Neuronal stem cell (in vitro differentiated cells): ENCODE data around the gene BMF.
A peak's percentile ranks its signal among the peaks of the same experiment; 100 is the strongest.

Experiments used
- DNase-seq: peaks from one replicate; pipeline ENCODE4 v3.0.0-alpha.2; 2013; ENCODE audit warnings: low spot score
- H2AFZ ChIP-seq: one replicate; pipeline ENCODE4 v1.6.1; 2013; ENCODE audit warnings: mild to moderate bottlenecking, low read length, inconsistent platforms
- H2AK5ac ChIP-seq: 2 replicates; pipeline ENCODE4 v1.6.1; 2013; ENCODE audit warnings: low read depth, mild to moderate bottlenecking, inconsistent platforms, low read length, moderate library complexity, mixed read lengths
- H2BK120ac ChIP-seq: 2 replicates; pipeline ENCODE4 v1.6.1; 2013; ENCODE audit warnings: low read depth, mild to moderate bottlenecking, inconsistent platforms, low read length, moderate library complexity, mixed read lengths
- H2BK12ac ChIP-seq: one replicate; pipeline ENCODE4 v1.6.1; 2013; ENCODE audit warnings: low read length, inconsistent platforms
- H2BK15ac ChIP-seq: 2 replicates; pipeline ENCODE4 v1.6.1; 2013; ENCODE audit warnings: mild to moderate bottlenecking, low read length, inconsistent platforms, mixed read lengths
- H2BK5ac ChIP-seq: one replicate; pipeline ENCODE4 v1.6.1; 2013; ENCODE audit warnings: inconsistent platforms, mild to moderate bottlenecking, low read length, moderate library complexity
- H3K14ac ChIP-seq: one replicate; pipeline ENCODE4 v1.6.1; 2013; ENCODE audit warnings: low read length, inconsistent platforms
- H3K18ac ChIP-seq: 2 replicates; pipeline ENCODE4 v1.6.1; 2013; ENCODE audit warnings: low read length, inconsistent platforms
- H3K23ac ChIP-seq: 2 replicates; pipeline ENCODE4 v1.6.1; 2013; ENCODE audit warnings: low read depth, mild to moderate bottlenecking, mixed read lengths, low read length, inconsistent platforms; ENCODE audit not compliant: poor library complexity
- H3K27ac ChIP-seq: replicated peaks from 3 replicates; pipeline ENCODE4 v1.5.1; 2013; ENCODE audit warnings: low read length, inconsistent platforms
- H3K27me3 ChIP-seq, 3 experiments: 2 replicates each; pipeline ENCODE4 v1.6.1; 2013; ENCODE audit warnings: low read length in 3 of 3, mild to moderate bottlenecking in 2 of 3, inconsistent platforms in 1 of 3, low read depth in 1 of 3, mixed read lengths in 1 of 3, moderate library complexity in 1 of 3; ENCODE audit not compliant: control insufficient read depth in 3 of 3, insufficient read depth in 3 of 3
- H3K36me3 ChIP-seq, 2 donors: replicated peaks in 1 of 2; 2 replicates each; pipeline ENCODE4 v1.6.1; 2013; ENCODE audit warnings: low read length in 2 of 2; ENCODE audit not compliant: control insufficient read depth in 2 of 2, insufficient read depth in 2 of 2
- H3K4ac ChIP-seq: 2 replicates; pipeline ENCODE4 v1.6.1; 2013; ENCODE audit warnings: inconsistent platforms, mild to moderate bottlenecking, low read length, moderate library complexity
- H3K4me1 ChIP-seq, 2 donors: 1 replicate in 1 of 2; 2 replicates in 1 of 2; pipeline ENCODE4 v1.6.1; 2013; ENCODE audit warnings: low read length in 2 of 2, low read depth in 1 of 2; ENCODE audit not compliant: control insufficient read depth in 2 of 2, insufficient read depth in 1 of 2
- H3K4me2 ChIP-seq: one replicate; pipeline ENCODE4 v1.6.1; 2013; ENCODE audit warnings: mild to moderate bottlenecking, low read length, inconsistent platforms; ENCODE audit not compliant: insufficient read depth, poor library complexity, severe bottlenecking
- H3K4me3 ChIP-seq, 2 donors: 2 replicates each; pipeline ENCODE4 v1.5.1; 2013; ENCODE audit warnings: low read length in 2 of 2, mild to moderate bottlenecking in 2 of 2, inconsistent platforms in 1 of 2, moderate library complexity in 1 of 2
- H3K79me1 ChIP-seq: one replicate; pipeline ENCODE4 v1.6.1; 2013; ENCODE audit warnings: low read depth, mild to moderate bottlenecking, inconsistent platforms, low read length, moderate library complexity
- H3K9ac ChIP-seq: one replicate; pipeline ENCODE4 v1.6.1; 2013; ENCODE audit warnings: mild to moderate bottlenecking, low read depth, low read length, inconsistent platforms; ENCODE audit not compliant: poor library complexity
- H3K9me3 ChIP-seq, 2 donors: replicated peaks in 1 of 2; 2 replicates each; pipeline versions ENCODE3 to v1.6.1; 2013; ENCODE audit warnings: low read length in 2 of 2, mild to moderate bottlenecking in 2 of 2, inconsistent platforms in 1 of 2, low read depth in 1 of 2, mixed read lengths in 1 of 2, moderate library complexity in 1 of 2; ENCODE audit not compliant: control insufficient read depth in 2 of 2, insufficient read depth in 1 of 2
- H4K8ac ChIP-seq: one replicate; pipeline ENCODE4 v1.6.1; 2013; ENCODE audit warnings: low read depth, mild to moderate bottlenecking, inconsistent platforms, low read length, moderate library complexity
- H4K91ac ChIP-seq: one replicate; pipeline ENCODE4 v1.6.1; 2013; ENCODE audit warnings: low read length, low read depth, mild to moderate bottlenecking, inconsistent platforms; ENCODE audit not compliant: poor library complexity
- WGBS, 2 donors: extraction: QIAGEN DNeasy Blood & Tissue Kit; methylation state at CpG; one replicate each; pipeline ENCODE4 v1.1.7; 2013; ENCODE audit warnings: missing lambda C conversion rate in 2 of 2, mixed read lengths in 1 of 2; ENCODE audit not compliant: insufficient read length in 2 of 2, insufficient replicate concordance in 1 of 2; ENCODE audit errors: extremely low coverage in 2 of 2; 5-methylcytosine and 5-hydroxymethylcytosine counted together

BMF gene

GRCh38 chr15:40085266-40085665, 23.4 kb downstream of the BMF start:
- no peak for DNase-seq
- Histone ChIP-seq H3K4me3 (no peak overlapping the region), H3K4me1 (peaks cover 37 to 50% of the 10 kb centered on the region in 2 donors), H2BK15ac (no peak overlapping the region), H3K27ac (no peak overlapping the region), H3K23ac (no peak overlapping the region), H2AFZ (no peak overlapping the region), H2BK12ac (no peak overlapping the region), H3K4me2 (no peak overlapping the region), H3K36me3 (no peaks in the 10 kb centered on the region), H2AK5ac (no peak overlapping the region), H3K79me1 (no peaks in the 10 kb centered on the region), H3K9ac (no peak overlapping the region), H3K14ac (no peak overlapping the region), H2BK5ac (no peak overlapping the region), H3K9me3 (no peaks in the 10 kb centered on the region), H4K91ac (no peak overlapping the region), H3K4ac (no peak overlapping the region), H3K27me3 (peaks cover 0 to 14% (median 0%) of the 10 kb centered on the region in 3 experiments), H2BK120ac (no peak overlapping the region), H3K18ac (no peak overlapping the region), H4K8ac (no peak overlapping the region)
- WGBS, 2 donors: no CpG with 5 or more reads among the region's 10 CpGs

- Histone ChIP-seq H3K23ac (no peak overlapping the region), H4K91ac (no peak overlapping the region), H3K18ac (no peak overlapping the region), H3K36me3 (no peaks in the 10 kb centered on the region), H2BK12ac (no peak overlapping the region), H3K4ac (no peak overlapping the region), H3K9me3 (no peaks in the 10 kb centered on the region), H3K27me3 (peaks cover 0 to 9% (median 0%) of the 10 kb centered on the region in 3 experiments), H3K27ac (no peak overlapping the region), H2AFZ (no peak overlapping the region), H3K79me1 (no peaks in the 10 kb centered on the region), H2BK120ac (no peak overlapping the region), H3K14ac (no peak overlapping the region), H4K8ac (no peak overlapping the region), H2BK15ac (no peak overlapping the region), H2AK5ac (no peak overlapping the region), H3K4me2 (no peak overlapping the region), H3K4me3 (no peak overlapping the region), H2BK5ac (no peak overlapping the region), H3K4me1 (peaks cover 34 to 47% of the 10 kb centered on the region in 2 donors), H3K9ac (no peak overlapping the region)
- no peak for DNase-seq
- WGBS, 2 donors: no CpG with 5 or more reads among the region's 9 CpGs
Measured at GRCh38 chr15:40084650-40085049, 24.0 kb downstream of the BMF start.

DNA sequence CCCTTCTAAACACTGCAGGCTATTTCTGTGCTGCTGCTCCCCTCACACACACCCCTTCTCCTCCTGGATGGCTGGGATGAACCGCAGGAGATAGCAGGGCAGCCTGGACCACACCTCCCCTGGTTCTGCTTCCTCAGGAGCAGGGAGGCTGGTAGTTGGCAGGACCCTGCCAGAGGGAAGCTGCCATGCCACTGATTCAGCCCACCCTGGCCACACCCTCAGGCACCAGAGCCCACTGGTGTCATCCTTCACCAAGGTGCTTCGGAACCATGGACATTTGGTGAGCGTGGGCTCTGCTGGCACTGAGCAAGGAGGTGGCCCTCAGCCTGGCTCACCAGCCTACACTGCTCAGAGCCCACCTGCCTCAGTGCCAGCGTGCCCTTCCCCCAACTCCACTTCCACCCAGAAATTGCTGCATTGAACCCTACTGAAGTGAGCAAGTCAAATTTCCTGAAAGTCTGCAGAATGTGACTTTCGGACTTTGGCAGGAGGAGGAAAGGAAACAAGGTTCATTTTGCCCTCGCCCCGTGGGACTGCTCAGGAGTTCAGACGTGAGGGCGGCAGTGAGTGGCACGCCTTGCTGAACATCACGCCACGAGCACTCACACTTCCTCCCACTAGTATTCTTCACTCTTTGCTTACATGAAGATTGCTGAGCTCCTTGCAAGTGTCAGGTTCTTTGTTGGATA, 26.3 kb downstream of the BMF start:
- H2AFZ ChIP-seq: peak overlapping the region; percentile 78
- H2BK120ac ChIP-seq: no peak overlapping the region
- peak overlapping the region; percentile 65 for H3K9ac ChIP-seq
- H3K4me2 ChIP-seq: peak overlapping the region; percentile 47
- peaks cover 0 to 2% of the 10 kb centered on the region in 2 donors for H3K9me3 ChIP-seq
- peak overlapping the region; percentile 23 for H2BK15ac ChIP-seq
- no peak overlapping the region for H4K8ac ChIP-seq
- H4K91ac ChIP-seq: no peak overlapping the region
- H3K23ac ChIP-seq: no peak overlapping the region
- H3K4me3 ChIP-seq: peak overlapping the region in 1 of 2 donors; percentile 39
- no peak overlapping the region for H2BK5ac ChIP-seq
- DNase-seq: no peak
- no CpG with 5 or more reads among the region's 12 CpGs for WGBS, 2 donors
- H3K14ac ChIP-seq: no peak overlapping the region
- peaks cover 0 to 13% (median 0%) of the 10 kb centered on the region in 3 experiments for H3K27me3 ChIP-seq
- H3K18ac ChIP-seq: peak overlapping the region; percentile 90
- no peak overlapping the region for H3K4ac ChIP-seq
- H3K36me3 ChIP-seq: no peaks in the 10 kb centered on the region
- peak overlapping the region; percentile 79 for H2BK12ac ChIP-seq
- H3K27ac ChIP-seq: peak overlapping the region; percentile 41
- H3K79me1 ChIP-seq: no peaks in the 10 kb centered on the region
- peak overlapping the region; percentile 71 for H2AK5ac ChIP-seq
- H3K4me1 ChIP-seq: peaks cover 16 to 25% of the 10 kb centered on the region in 2 donors

- Histone ChIP-seq H4K8ac (no peak overlapping the region), H2BK5ac (no peak overlapping the region), H2AFZ (peak overlapping the region; percentile 78), H3K4me3 (peak overlapping the region in 1 of 2 donors; percentile 39), H3K4me1 (peaks cover 13 to 21% of the 10 kb centered on the region in 2 donors), H3K14ac (no peak overlapping the region), H3K79me1 (no peaks in the 10 kb centered on the region), H3K27ac (peak overlapping the region; percentile 41), H4K91ac (no peak overlapping the region), H3K9ac (peak overlapping the region; percentile 65), H3K23ac (no peak overlapping the region), H3K27me3 (peaks cover 0 to 13% (median 0%) of the 10 kb centered on the region in 3 experiments), H3K4ac (no peak overlapping the region), H3K18ac (peak overlapping the region; percentile 90), H2BK12ac (peak overlapping the region; percentile 79), H3K36me3 (no peaks in the 10 kb centered on the region), H3K4me2 (peak overlapping the region; percentile 47), H2BK120ac (no peak overlapping the region), H2BK15ac (no peak overlapping the region), H3K9me3 (peaks cover 0 to 2% of the 10 kb centered on the region in 2 donors), H2AK5ac (no peak overlapping the region)
- DNase-seq: peak; percentile 84
- no CpG with 5 or more reads among the region's 12 CpGs for WGBS, 2 donors
Measured at GRCh38 chr15:40081691-40082194, 26.9 kb downstream of the BMF start.
